ENCODE measurements around the gene PIP5K1B.
A peak's percentile ranks its signal among the peaks of the same experiment; 100 is the strongest.

The PIP5K1B gene

GRCh38 chr9:68739621-68740174 lies 34.7 kb downstream of the PIP5K1B start:
- no peak for DNase-seq

- DNase-seq: no peak
Measured at GRCh38 chr9:68740561-68740960, 35.5 kb downstream of the PIP5K1B start.

GRCh38 chr9:68741234-68741633 lies 36.2 kb downstream of the PIP5K1B start:
- no peak for DNase-seq

- DNase-seq: no peak
Measured at GRCh38 chr9:68741704-68742332, 36.8 kb downstream of the PIP5K1B start.

- no peak for DNase-seq
Measured at GRCh38 chr9:68742333-68742730, 37.3 kb downstream of the PIP5K1B start.

- DNase-seq: no peak
Measured at GRCh38 chr9:68744426-68744825, 39.4 kb downstream of the PIP5K1B start.

- DNase-seq: no peak
Measured at GRCh38 chr9:68746525-68746924, 41.5 kb downstream of the PIP5K1B start.

GRCh38 chr9:68747043-68747533 lies 42.0 kb downstream of the PIP5K1B start:
- DNase-seq: no peak

GRCh38 chr9:68749135-68749534 lies 44.1 kb downstream of the PIP5K1B start:
- DNase-seq: no peak

- DNase-seq: no peak
Measured at GRCh38 chr9:68749579-68750159, 44.6 kb downstream of the PIP5K1B start.

GRCh38 chr9:68750255-68750654 lies 45.2 kb downstream of the PIP5K1B start:
- DNase-seq: peak; percentile 17

GRCh38 chr9:68750786-68751185 lies 45.7 kb downstream of the PIP5K1B start:
- no peak for DNase-seq

- no peak for DNase-seq
Measured at GRCh38 chr9:68751556-68751955, 46.5 kb downstream of the PIP5K1B start.

GRCh38 chr9:68755051-68755450 lies 50.0 kb downstream of the PIP5K1B start:
- no peak for DNase-seq

GRCh38 chr9:68755752-68756151 lies 50.7 kb downstream of the PIP5K1B start:
- no peak for DNase-seq

GRCh38 chr9:68759981-68760673 lies 55.1 kb downstream of the PIP5K1B start:
- DNase-seq: no peak

- no peak for DNase-seq
Measured at GRCh38 chr9:68760674-68761333, 55.8 kb downstream of the PIP5K1B start.

GRCh38 chr9:68762570-68762969 lies 57.5 kb downstream of the PIP5K1B start:
- DNase-seq: peak; percentile 68

- no peak for DNase-seq
Measured at GRCh38 chr9:68763104-68763503, 58.1 kb downstream of the PIP5K1B start.

GRCh38 chr9:68768619-68769018 lies 63.6 kb downstream of the PIP5K1B start:
- no peak for DNase-seq

- DNase-seq: no peak
Measured at GRCh38 chr9:68769852-68770251, 64.8 kb downstream of the PIP5K1B start.

- no peak for DNase-seq
Measured at GRCh38 chr9:68771376-68771775, 66.3 kb downstream of the PIP5K1B start.

- no peak for DNase-seq
Measured at GRCh38 chr9:68775003-68775730, 70.1 kb downstream of the PIP5K1B start.

Measured in NCI-H748 treated with DMSO at 0.1 percent for 48 hours (cell line).